SKM-1 (cell line): ENCODE data around the gene EPAS1.

Experiments used
- DNase-seq: peaks from one replicate; lab custom pipeline; 2025; ENCODE audit not compliant: unreplicated experiment; lab: John Stamatoyannopoulos, UW

EPAS1 gene

GRCh38 chr2:46434851-46435273 is 137.7 kb downstream of the EPAS1 start:
- DNase-seq, result no peak

DNA sequence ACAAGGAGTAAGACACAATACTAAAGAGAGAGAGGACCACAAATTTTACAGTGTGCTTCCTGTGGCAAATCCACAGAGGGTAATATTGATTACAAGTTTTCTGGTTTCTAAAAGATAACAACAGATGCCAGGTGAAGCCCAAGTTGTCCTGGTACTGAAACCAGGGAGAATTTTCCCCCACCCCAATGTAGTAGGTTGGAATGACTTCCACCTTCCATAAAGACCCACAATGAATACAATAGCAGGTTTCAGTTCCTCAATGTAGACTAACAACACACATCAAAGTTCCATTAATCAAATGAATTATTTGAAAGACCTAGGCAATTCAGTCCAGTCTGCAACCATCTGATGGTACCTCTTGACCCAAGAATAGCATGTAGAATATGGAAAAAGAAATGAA is 138.1 kb downstream of the EPAS1 start:
- DNase-seq, result no peak

GRCh38 chr2:46435796-46436360 is 138.7 kb downstream of the EPAS1 start:
- DNase-seq, result no peak
